ENCODE results near the gene CFHR2.

CFHR2 gene

DNA sequence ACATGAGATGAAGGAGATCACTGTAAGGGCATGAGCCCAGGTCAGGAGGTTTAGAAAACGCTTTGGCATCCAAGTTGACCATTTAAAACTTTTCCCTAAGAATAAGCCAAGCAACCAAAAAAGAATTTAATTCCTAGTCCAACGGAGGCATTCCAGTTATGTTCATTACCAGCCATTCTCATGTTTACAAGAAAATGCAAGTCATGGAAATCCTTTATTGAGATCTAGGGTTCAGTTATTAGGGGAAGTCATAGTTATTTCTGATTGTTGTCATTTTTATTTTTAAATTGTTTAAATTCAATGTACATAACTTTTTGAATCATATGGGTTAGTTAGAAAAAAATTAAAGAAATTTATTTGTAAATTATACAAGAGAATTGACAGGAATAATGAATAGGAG, 58.3 kb downstream of the CFHR2 start:
- DNase-seq (ENCODE audit: low read depth in 2 of 3, low spot score in 2 of 3), result no peak

DNA sequence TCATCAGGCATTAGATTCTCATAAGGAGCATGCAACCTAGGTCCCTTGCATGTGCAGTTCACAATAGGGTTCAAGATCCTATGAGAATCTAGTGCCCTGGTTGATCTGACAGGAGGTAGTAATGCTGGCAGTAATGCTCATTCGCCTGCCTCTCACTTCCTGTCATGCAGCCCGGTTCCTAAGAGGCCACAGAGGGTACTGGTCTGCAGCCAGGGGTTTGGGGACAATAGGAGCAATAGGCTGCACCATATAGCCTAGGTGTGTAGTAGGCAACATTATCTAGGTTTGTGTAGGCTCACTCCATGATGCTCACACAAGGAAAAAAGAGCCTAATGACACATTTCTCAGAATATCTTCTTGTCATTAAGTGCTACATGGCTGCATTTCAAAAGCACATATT, 59.6 kb downstream of the CFHR2 start:
- DNase-seq (ENCODE audit: low read depth in 2 of 3, low spot score in 2 of 3), result no peak

DNA sequence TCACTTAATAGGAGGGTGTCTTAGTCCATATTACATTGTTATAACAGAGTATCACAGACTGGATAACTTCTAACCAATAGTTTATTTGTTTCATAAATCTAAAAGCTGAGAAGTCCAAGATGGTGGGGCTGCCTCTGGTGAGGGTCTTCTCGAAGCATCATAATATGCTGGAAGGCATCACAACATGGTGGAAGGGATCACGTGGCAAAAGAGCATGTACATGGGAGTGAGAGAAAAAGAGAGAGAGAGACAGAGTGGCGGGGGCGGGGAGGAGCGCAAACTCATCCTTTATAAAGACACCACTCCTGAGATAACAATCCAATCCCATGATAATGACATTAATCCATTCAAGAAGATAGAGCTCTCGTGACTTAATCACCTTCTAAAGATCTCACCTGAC, 65.3 kb downstream of the CFHR2 start:
- DNase-seq (ENCODE audit: low read depth in 2 of 3, low spot score in 2 of 3), result no peak

Measured in activated CD8-positive, alpha-beta memory T cell treated with anti-CD3 and anti-CD28 coated beads for 48 hours (primary cell).